Neuronal stem cell (in vitro differentiated cells): Measurements from ENCODE around the gene SMPD3.

Experiments used
- DNase-seq: peaks from one replicate; pipeline ENCODE4 v3.0.0-alpha.2; 2013; ENCODE audit warnings: low spot score
- H2AFZ ChIP-seq: one replicate; pipeline ENCODE4 v1.6.1; 2013; ENCODE audit warnings: mild to moderate bottlenecking, low read length, inconsistent platforms
- H2AK5ac ChIP-seq: 2 replicates; pipeline ENCODE4 v1.6.1; 2013; ENCODE audit warnings: low read depth, mild to moderate bottlenecking, inconsistent platforms, low read length, moderate library complexity, mixed read lengths
- H2BK120ac ChIP-seq: 2 replicates; pipeline ENCODE4 v1.6.1; 2013; ENCODE audit warnings: low read depth, mild to moderate bottlenecking, inconsistent platforms, low read length, moderate library complexity, mixed read lengths
- H2BK12ac ChIP-seq: one replicate; pipeline ENCODE4 v1.6.1; 2013; ENCODE audit warnings: low read length, inconsistent platforms
- H2BK15ac ChIP-seq: 2 replicates; pipeline ENCODE4 v1.6.1; 2013; ENCODE audit warnings: mild to moderate bottlenecking, low read length, inconsistent platforms, mixed read lengths
- H2BK5ac ChIP-seq: one replicate; pipeline ENCODE4 v1.6.1; 2013; ENCODE audit warnings: inconsistent platforms, mild to moderate bottlenecking, low read length, moderate library complexity
- H3K14ac ChIP-seq: one replicate; pipeline ENCODE4 v1.6.1; 2013; ENCODE audit warnings: low read length, inconsistent platforms
- H3K18ac ChIP-seq: 2 replicates; pipeline ENCODE4 v1.6.1; 2013; ENCODE audit warnings: low read length, inconsistent platforms
- H3K23ac ChIP-seq: 2 replicates; pipeline ENCODE4 v1.6.1; 2013; ENCODE audit warnings: low read depth, mild to moderate bottlenecking, mixed read lengths, low read length, inconsistent platforms; ENCODE audit not compliant: poor library complexity
- H3K27ac ChIP-seq: replicated peaks from 3 replicates; pipeline ENCODE4 v1.5.1; 2013; ENCODE audit warnings: low read length, inconsistent platforms
- H3K27me3 ChIP-seq, 3 experiments: 2 replicates each; pipeline ENCODE4 v1.6.1; 2013; ENCODE audit warnings: low read length in 3 of 3, mild to moderate bottlenecking in 2 of 3, inconsistent platforms in 1 of 3, low read depth in 1 of 3, mixed read lengths in 1 of 3, moderate library complexity in 1 of 3; ENCODE audit not compliant: control insufficient read depth in 3 of 3, insufficient read depth in 3 of 3
- H3K36me3 ChIP-seq, 2 donors: replicated peaks in 1 of 2; 2 replicates each; pipeline ENCODE4 v1.6.1; 2013; ENCODE audit warnings: low read length in 2 of 2; ENCODE audit not compliant: control insufficient read depth in 2 of 2, insufficient read depth in 2 of 2
- H3K4ac ChIP-seq: 2 replicates; pipeline ENCODE4 v1.6.1; 2013; ENCODE audit warnings: inconsistent platforms, mild to moderate bottlenecking, low read length, moderate library complexity
- H3K4me1 ChIP-seq, 2 donors: 1 replicate in 1 of 2; 2 replicates in 1 of 2; pipeline ENCODE4 v1.6.1; 2013; ENCODE audit warnings: low read length in 2 of 2, low read depth in 1 of 2; ENCODE audit not compliant: control insufficient read depth in 2 of 2, insufficient read depth in 1 of 2
- H3K4me2 ChIP-seq: one replicate; pipeline ENCODE4 v1.6.1; 2013; ENCODE audit warnings: mild to moderate bottlenecking, low read length, inconsistent platforms; ENCODE audit not compliant: insufficient read depth, poor library complexity, severe bottlenecking
- H3K4me3 ChIP-seq, 2 donors: 2 replicates each; pipeline ENCODE4 v1.5.1; 2013; ENCODE audit warnings: low read length in 2 of 2, mild to moderate bottlenecking in 2 of 2, inconsistent platforms in 1 of 2, moderate library complexity in 1 of 2
- H3K79me1 ChIP-seq: one replicate; pipeline ENCODE4 v1.6.1; 2013; ENCODE audit warnings: low read depth, mild to moderate bottlenecking, inconsistent platforms, low read length, moderate library complexity
- H3K9ac ChIP-seq: one replicate; pipeline ENCODE4 v1.6.1; 2013; ENCODE audit warnings: mild to moderate bottlenecking, low read depth, low read length, inconsistent platforms; ENCODE audit not compliant: poor library complexity
- H3K9me3 ChIP-seq, 2 donors: replicated peaks in 1 of 2; 2 replicates each; pipeline versions ENCODE3 to v1.6.1; 2013; ENCODE audit warnings: low read length in 2 of 2, mild to moderate bottlenecking in 2 of 2, inconsistent platforms in 1 of 2, low read depth in 1 of 2, mixed read lengths in 1 of 2, moderate library complexity in 1 of 2; ENCODE audit not compliant: control insufficient read depth in 2 of 2, insufficient read depth in 1 of 2
- H4K8ac ChIP-seq: one replicate; pipeline ENCODE4 v1.6.1; 2013; ENCODE audit warnings: low read depth, mild to moderate bottlenecking, inconsistent platforms, low read length, moderate library complexity
- H4K91ac ChIP-seq: one replicate; pipeline ENCODE4 v1.6.1; 2013; ENCODE audit warnings: low read length, low read depth, mild to moderate bottlenecking, inconsistent platforms; ENCODE audit not compliant: poor library complexity
- WGBS, 2 donors: extraction: QIAGEN DNeasy Blood & Tissue Kit; methylation state at CpG; one replicate each; pipeline ENCODE4 v1.1.7; 2013; ENCODE audit warnings: missing lambda C conversion rate in 2 of 2, mixed read lengths in 1 of 2; ENCODE audit not compliant: insufficient read length in 2 of 2, insufficient replicate concordance in 1 of 2; ENCODE audit errors: extremely low coverage in 2 of 2; 5-methylcytosine and 5-hydroxymethylcytosine counted together

The SMPD3 gene

DNA sequence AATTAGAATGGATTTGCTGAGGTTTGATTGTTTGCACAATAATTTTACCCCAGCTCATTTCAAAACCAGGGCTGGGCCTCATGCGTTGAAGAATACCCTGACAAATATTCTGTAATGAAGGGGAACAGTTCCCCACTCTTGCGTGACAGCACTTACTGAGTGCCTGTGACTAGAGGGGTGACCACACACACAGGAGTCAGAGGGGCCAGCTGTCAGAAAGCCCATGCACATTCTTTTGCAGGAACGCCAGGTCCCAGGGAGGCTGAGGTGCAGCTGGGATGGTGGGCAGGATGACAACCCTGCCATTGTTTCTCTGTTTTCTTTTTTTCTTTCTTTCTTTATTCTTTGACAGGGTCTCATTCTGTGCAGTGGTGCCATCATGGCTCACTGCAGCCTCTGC, 44.6 kb downstream of the SMPD3 start:
- H3K4me3 ChIP-seq, result no peak overlapping the region
- H3K79me1 ChIP-seq, result no peaks in the 10 kb centered on the region
- no peak overlapping the region for H3K23ac ChIP-seq
- peaks cover 0 to 18% (median 0%) of the 10 kb centered on the region in 3 experiments for H3K27me3 ChIP-seq
- peaks cover 6 to 12% of the 10 kb centered on the region in 2 donors for H3K4me1 ChIP-seq
- H2AK5ac ChIP-seq, result no peak overlapping the region
- H2AFZ ChIP-seq, result no peak overlapping the region
- H3K36me3 ChIP-seq, result no peaks in the 10 kb centered on the region
- H4K91ac ChIP-seq, result no peak overlapping the region
- H2BK12ac ChIP-seq, result no peak overlapping the region
- H3K27ac ChIP-seq, result no peak overlapping the region
- no peak overlapping the region for H3K14ac ChIP-seq
- H3K4ac ChIP-seq, result no peak overlapping the region
- H2BK15ac ChIP-seq, result no peak overlapping the region
- H3K4me2 ChIP-seq, result no peak overlapping the region
- H3K9me3 ChIP-seq, result no peaks in the 10 kb centered on the region
- no peak overlapping the region for H4K8ac ChIP-seq
- no peak overlapping the region for H2BK120ac ChIP-seq
- no peak overlapping the region for H3K18ac ChIP-seq
- no peak overlapping the region for H2BK5ac ChIP-seq
- DNase-seq, result no peak
- no peak overlapping the region for H3K9ac ChIP-seq
- no CpG with 5 or more reads among the region's 3 CpGs for WGBS, 2 donors

DNA sequence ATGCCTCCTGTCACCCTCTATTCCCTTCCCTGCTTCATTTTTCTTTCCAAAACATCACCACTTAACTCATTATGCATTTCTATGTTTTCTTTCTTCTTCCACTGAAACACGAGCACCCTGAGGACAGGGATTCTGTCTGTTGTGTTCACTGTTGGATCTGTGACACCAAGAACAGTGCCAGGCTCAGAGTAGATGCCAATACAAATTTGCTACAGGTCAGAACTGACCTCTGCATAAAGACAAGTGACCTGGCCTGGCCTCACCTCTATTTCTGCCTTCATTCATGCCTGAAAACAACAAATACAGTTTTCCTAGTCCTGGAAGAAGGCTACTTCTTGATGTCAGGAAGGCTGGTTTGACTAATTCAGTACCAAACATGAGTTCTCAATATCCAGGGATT, 45.1 kb downstream of the SMPD3 start:
- H3K14ac ChIP-seq, result no peak overlapping the region
- no peak overlapping the region for H2BK120ac ChIP-seq
- no peak overlapping the region for H2BK15ac ChIP-seq
- peaks cover 0 to 13% (median 0%) of the 10 kb centered on the region in 3 experiments for H3K27me3 ChIP-seq
- no peak overlapping the region for H4K8ac ChIP-seq
- H3K4me1 ChIP-seq, result peaks cover 6 to 8% of the 10 kb centered on the region in 2 donors
- no peak overlapping the region for H3K4ac ChIP-seq
- H2BK5ac ChIP-seq, result no peak overlapping the region
- H4K91ac ChIP-seq, result no peak overlapping the region
- H3K9me3 ChIP-seq, result no peaks in the 10 kb centered on the region
- H3K4me3 ChIP-seq, result no peak overlapping the region
- no peaks in the 10 kb centered on the region for H3K36me3 ChIP-seq
- H3K79me1 ChIP-seq, result no peaks in the 10 kb centered on the region
- no peak overlapping the region for H2AFZ ChIP-seq
- no peak overlapping the region for H3K18ac ChIP-seq
- H3K9ac ChIP-seq, result no peak overlapping the region
- no peak for DNase-seq
- no peak overlapping the region for H2AK5ac ChIP-seq
- WGBS, 2 donors, result no CpG with 5 or more reads among the region's 1 CpG
- no peak overlapping the region for H3K27ac ChIP-seq
- H2BK12ac ChIP-seq, result no peak overlapping the region
- H3K23ac ChIP-seq, result no peak overlapping the region
- H3K4me2 ChIP-seq, result no peak overlapping the region

DNA sequence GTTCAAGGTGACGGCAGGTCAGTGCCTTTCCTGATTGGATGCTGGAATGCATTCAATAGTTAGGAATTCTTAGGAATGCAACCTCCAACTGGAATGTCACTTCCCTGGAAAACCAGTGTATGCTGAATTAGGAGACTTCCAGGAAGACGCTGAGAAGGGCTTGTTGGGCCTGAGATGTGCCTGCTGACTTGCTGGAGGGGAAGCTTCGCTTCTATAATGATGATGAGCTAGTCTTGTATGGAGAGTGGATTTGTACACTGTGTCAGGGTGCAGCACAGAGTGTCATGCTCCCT, 45.6 kb downstream of the SMPD3 start:
- no peak overlapping the region for H3K9ac ChIP-seq
- DNase-seq, result no peak
- no peak overlapping the region for H3K4me2 ChIP-seq
- no peak overlapping the region for H3K23ac ChIP-seq
- no peaks in the 10 kb centered on the region for H3K79me1 ChIP-seq
- H3K4me1 ChIP-seq, result peaks cover 6 to 8% of the 10 kb centered on the region in 2 donors
- no peak overlapping the region for H2BK15ac ChIP-seq
- no peak overlapping the region for H3K4me3 ChIP-seq
- H4K91ac ChIP-seq, result no peak overlapping the region
- H2AFZ ChIP-seq, result no peak overlapping the region
- no CpG with 5 or more reads among the region's 3 CpGs for WGBS, 2 donors
- no peak overlapping the region for H3K27ac ChIP-seq
- H2BK12ac ChIP-seq, result no peak overlapping the region
- H3K4ac ChIP-seq, result no peak overlapping the region
- no peak overlapping the region for H2BK5ac ChIP-seq
- H4K8ac ChIP-seq, result no peak overlapping the region
- H3K18ac ChIP-seq, result no peak overlapping the region
- no peaks in the 10 kb centered on the region for H3K9me3 ChIP-seq
- H3K27me3 ChIP-seq, result peaks cover 0 to 13% (median 0%) of the 10 kb centered on the region in 3 experiments
- no peaks in the 10 kb centered on the region for H3K36me3 ChIP-seq
- no peak overlapping the region for H2BK120ac ChIP-seq
- H2AK5ac ChIP-seq, result no peak overlapping the region
- H3K14ac ChIP-seq, result no peak overlapping the region

DNA sequence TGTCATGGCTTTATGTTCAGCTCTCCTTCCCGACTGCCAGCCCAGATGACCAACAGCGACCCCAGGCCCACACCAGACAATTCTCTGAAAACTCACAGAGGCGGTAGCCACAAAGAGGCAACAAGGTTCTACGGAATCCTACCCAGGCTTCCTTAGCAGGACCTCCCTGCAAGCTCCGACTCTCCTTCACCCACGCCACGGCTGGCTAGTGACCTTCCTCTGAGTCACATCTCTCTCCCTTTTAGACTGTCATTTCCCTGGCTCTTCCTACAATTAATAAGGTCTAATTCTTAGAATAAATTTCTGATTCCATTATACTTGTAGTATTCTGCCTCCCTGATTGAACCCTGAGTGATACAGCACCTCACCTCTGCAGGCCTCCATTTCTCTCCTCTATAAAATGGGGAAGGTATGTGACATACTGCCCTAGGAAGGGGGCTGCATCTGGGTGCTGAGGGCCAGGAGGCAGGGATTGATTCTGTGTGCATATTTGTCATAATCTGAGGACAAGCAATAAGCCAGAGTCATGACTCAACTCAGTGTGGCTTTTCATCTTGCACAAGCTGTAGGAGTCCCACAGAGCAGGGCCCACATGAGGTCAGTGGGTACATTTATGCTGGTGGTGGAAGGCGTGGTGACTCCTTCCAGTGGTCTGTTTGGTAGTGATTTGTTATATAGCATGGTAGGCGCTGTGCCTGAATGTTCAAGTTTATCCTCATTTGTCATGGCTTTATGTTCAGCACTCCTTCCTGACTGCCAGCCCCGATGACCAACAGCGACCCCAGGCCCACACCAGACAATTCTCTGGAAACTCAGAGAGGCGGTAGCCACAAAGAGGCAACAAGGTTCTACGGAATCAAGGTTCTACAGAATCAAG, 46.2 kb downstream of the SMPD3 start:
- Histone ChIP-seq H2BK120ac (no peak overlapping the region), H3K36me3 (no peaks in the 10 kb centered on the region), H2BK15ac (no peak overlapping the region), H2AK5ac (no peak overlapping the region), H4K8ac (no peak overlapping the region), H3K79me1 (no peaks in the 10 kb centered on the region), H2AFZ (no peak overlapping the region), H3K14ac (no peak overlapping the region), H3K9me3 (no peaks in the 10 kb centered on the region), H3K27me3 (peaks cover 0 to 16% (median 0%) of the 10 kb centered on the region in 3 experiments), H3K23ac (no peak overlapping the region), H3K27ac (no peak overlapping the region), H3K9ac (no peak overlapping the region), H2BK5ac (no peak overlapping the region), H4K91ac (no peak overlapping the region), H2BK12ac (no peak overlapping the region), H3K4me3 (no peak overlapping the region), H3K4me2 (no peak overlapping the region), H3K18ac (no peak overlapping the region), H3K4ac (no peak overlapping the region), H3K4me1 (peaks cover 6 to 8% of the 10 kb centered on the region in 2 donors)
- no peak for DNase-seq
- no CpG with 5 or more reads among the region's 13 CpGs for WGBS, 2 donors
